Karpas-422 (cell line): ENCODE results near the gene MGA. TPM values are rescaled to one million over a fixed set of nuclear protein-coding genes. Genes with fewer than 3 reads are reported as not detected.

ENCODE experiments used
- DNase-seq: peaks from one replicate; pipeline ENCODE4 v3.0.0-alpha.2; 2015
- H2AFZ ChIP-seq: fragments of 200-600 bp; sonication (generic); 2 replicates; pipeline ENCODE4 v1.6.1; 2014; ENCODE audit warnings: antibody characterized with exemption, low read length, mixed read lengths
- H3K27ac ChIP-seq: fragments of 200-600 bp; sonication (generic); 2 replicates; pipeline ENCODE4 v1.5.1; 2014; ENCODE audit warnings: mild to moderate bottlenecking, low read length, moderate library complexity
- H3K27me3 ChIP-seq: fragments of 200-600 bp; sonication (generic); 2 replicates; pipeline ENCODE4 v1.6.1; 2014; ENCODE audit warnings: low read length, mixed read lengths
- H3K36me3 ChIP-seq: fragments of 200-600 bp; sonication (generic); 2 replicates; pipeline ENCODE4 v1.6.1; 2014; ENCODE audit warnings: low read length, mixed read lengths; ENCODE audit not compliant: insufficient read depth
- H3K4me1 ChIP-seq: fragments of 200-600 bp; sonication (generic); 2 replicates; pipeline ENCODE4 v1.6.1; 2014; ENCODE audit warnings: mild to moderate bottlenecking, low read length, mixed read lengths
- H3K4me2 ChIP-seq: fragments of 200-600 bp; sonication (generic); 2 replicates; pipeline ENCODE4 v1.6.1; 2014; ENCODE audit warnings: low read length, low read depth, mild to moderate bottlenecking; ENCODE audit not compliant: poor library complexity, severe bottlenecking
- H3K4me3 ChIP-seq: fragments of 200-600 bp; sonication (generic); 2 replicates; pipeline ENCODE4 v1.5.1; 2014; ENCODE audit warnings: mild to moderate bottlenecking, antibody characterized with exemption, low read length, mixed read lengths
- H3K79me2 ChIP-seq: fragments of 200-600 bp; sonication (generic); 2 replicates; pipeline ENCODE4 v1.6.1; 2014; ENCODE audit warnings: mild to moderate bottlenecking, low read length, mixed read lengths
- H3K9ac ChIP-seq: fragments of 200-600 bp; sonication (generic); 2 replicates; pipeline ENCODE4 v1.6.0; 2014; ENCODE audit warnings: low read length
- H3K9me2 ChIP-seq: fragments of 200-600 bp; sonication (generic), shearing (Covaris generic); replicated peaks from 2 replicates; pipeline ENCODE4 v1.6.0; 2014; ENCODE audit warnings: mild to moderate bottlenecking, low read length, moderate library complexity; ENCODE audit not compliant: insufficient read depth
- H3K9me3 ChIP-seq: fragments of 300-700, 200-600 bp; sonication (generic); 2 replicates; pipeline ENCODE4 v1.6.1; 2014; ENCODE audit warnings: low read length, mixed read lengths
- H4K20me1 ChIP-seq: fragments of 200-600 bp; sonication (generic); 2 replicates; pipeline ENCODE4 v1.6.1; 2014; ENCODE audit warnings: mild to moderate bottlenecking, antibody characterized with exemption, low read length, low read depth; ENCODE audit not compliant: insufficient read depth
- total RNA-seq: library from RNA; depleted of rRNA; stranded (reverse); fragments of >200 nt; shearing (Covaris generic); gene quantifications from 2 replicates; pipeline ENCODE4 v1.2.3, GENCODE V29; 2014; ENCODE audit warnings: low replicate concordance

The MGA gene
- total RNA-seq, 1 experiment from 2014 or later, result 68.1 TPM

GRCh38 chr15:41683955-41684354, 23.8 kb downstream of the MGA start:
- DNase-seq, result no peak
- Histone ChIP-seq H2AFZ (no peak overlapping the region), H3K4me3 (no peak overlapping the region), H3K9me2 (no peaks in the 10 kb centered on the region), H3K27me3 (no peaks in the 10 kb centered on the region), H3K4me2 (no peak overlapping the region), H3K27ac (no peak overlapping the region), H3K79me2 (peaks cover 99% of the 10 kb centered on the region), H3K9me3 (no peaks in the 10 kb centered on the region), H4K20me1 (peaks cover 11% of the 10 kb centered on the region; the same call in 1 of the 2 replicates), H3K9ac (no peak overlapping the region), H3K4me1 (peaks cover 20% of the 10 kb centered on the region), H3K36me3 (peaks cover 9% of the 10 kb centered on the region; the same call in 1 of the 2 replicates)

- Histone ChIP-seq H3K4me1 (peaks cover 54% of the 10 kb centered on the region), H3K79me2 (peaks cover 98% of the 10 kb centered on the region), H3K36me3 (peaks cover 6% of the 10 kb centered on the region; the same call in 1 of the 2 replicates), H3K27ac (0 out of 2 replicates have a peak overlapping the region, but pooled peaks have one; percentile 5), H2AFZ (no peak overlapping the region), H3K27me3 (no peaks in the 10 kb centered on the region), H3K9ac (no peak overlapping the region), H3K4me2 (no peak overlapping the region), H3K9me2 (no peaks in the 10 kb centered on the region), H3K4me3 (no peak overlapping the region), H4K20me1 (0 out of 2 replicates have a peak, but pooled peaks cover 6% of the 10 kb centered on the region), H3K9me3 (no peaks in the 10 kb centered on the region)
- DNase-seq, result no peak
These were observed 28.5 kb downstream of the MGA start for GRCh38 chr15:41688671-41689070.

DNA sequence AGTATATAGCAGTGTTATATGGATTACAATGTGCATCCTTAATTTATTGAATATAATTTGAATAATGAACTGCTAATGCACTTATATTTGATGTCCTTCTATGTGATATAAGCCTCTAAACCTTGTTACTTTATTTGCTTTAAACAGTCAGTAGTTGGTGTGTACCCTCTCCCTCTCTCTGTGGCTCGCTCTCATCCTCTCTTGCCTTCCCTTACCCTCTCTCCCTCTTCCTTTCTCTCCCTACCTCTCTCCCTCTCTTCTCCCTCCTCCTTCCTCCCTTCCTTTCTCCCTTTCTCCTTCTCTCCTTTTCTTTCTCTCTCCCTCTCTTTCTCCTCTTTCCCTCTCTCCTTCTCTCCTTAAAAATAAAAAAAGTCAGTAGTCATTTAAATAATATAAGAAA, 28.9 kb downstream of the MGA start:
- Histone ChIP-seq H3K79me2 (peaks cover 98% of the 10 kb centered on the region), H3K4me2 (no peak overlapping the region), H3K27ac (peak overlapping the region; percentile 5; the same call in 1 of the 2 replicates), H4K20me1 (0 out of 2 replicates have a peak, but pooled peaks cover 6% of the 10 kb centered on the region), H3K9me3 (no peaks in the 10 kb centered on the region), H3K9me2 (no peaks in the 10 kb centered on the region), H2AFZ (no peak overlapping the region), H3K36me3 (peaks cover 6% of the 10 kb centered on the region; the same call in 1 of the 2 replicates), H3K9ac (no peak overlapping the region), H3K4me3 (no peak overlapping the region), H3K27me3 (no peaks in the 10 kb centered on the region), H3K4me1 (peaks cover 54% of the 10 kb centered on the region)
- no peak for DNase-seq

DNA sequence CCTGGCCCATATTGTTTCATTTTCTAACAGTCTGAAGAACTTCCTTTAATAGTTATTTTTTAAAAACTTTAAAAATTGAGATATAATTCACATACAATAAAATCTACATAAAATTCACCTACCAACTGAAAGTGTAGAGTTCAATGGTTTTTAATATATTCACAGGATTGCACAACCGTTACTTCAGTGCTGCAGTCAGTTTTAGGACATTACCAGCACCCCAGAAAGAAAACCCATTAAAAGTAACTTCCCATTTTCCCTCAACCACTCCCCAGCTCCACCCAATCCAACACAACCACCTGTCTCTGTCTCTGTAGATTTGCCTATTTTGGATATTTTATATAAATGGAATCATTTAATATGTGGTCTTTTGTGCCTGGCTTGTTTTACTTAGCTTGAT, 29.6 kb downstream of the MGA start:
- Histone ChIP-seq H3K27me3 (no peaks in the 10 kb centered on the region), H3K36me3 (peaks cover 6% of the 10 kb centered on the region; the same call in 1 of the 2 replicates), H3K79me2 (peaks cover 98% of the 10 kb centered on the region), H3K4me1 (peaks cover 56% of the 10 kb centered on the region), H4K20me1 (0 out of 2 replicates have a peak, but pooled peaks cover 6% of the 10 kb centered on the region), H3K9me2 (no peaks in the 10 kb centered on the region), H3K4me2 (peak overlapping the region; percentile 2), H3K9me3 (no peaks in the 10 kb centered on the region), H3K4me3 (no peak overlapping the region), H3K27ac (peak overlapping the region; percentile 18; the same call in 1 of the 2 replicates), H3K9ac (no peak overlapping the region), H2AFZ (no peak overlapping the region)
- DNase-seq, result peak; percentile 51

- DNase-seq, result no peak
- H3K4me1 ChIP-seq, result peaks cover 64% of the 10 kb centered on the region
- H3K27ac ChIP-seq, result peak overlapping the region; percentile 21; the same call in 1 of the 2 replicates
- H3K4me3 ChIP-seq, result no peak overlapping the region
- H3K27me3 ChIP-seq, result no peaks in the 10 kb centered on the region
- H4K20me1 ChIP-seq, result 0 out of 2 replicates have a peak, but pooled peaks cover 6% of the 10 kb centered on the region
- H3K9me2 ChIP-seq, result no peaks in the 10 kb centered on the region
- peaks cover 98% of the 10 kb centered on the region for H3K79me2 ChIP-seq
- H3K36me3 ChIP-seq, result no peaks in the 10 kb centered on the region
- H3K4me2 ChIP-seq, result no peak overlapping the region
- H3K9ac ChIP-seq, result no peak overlapping the region
- H2AFZ ChIP-seq, result no peak overlapping the region
- H3K9me3 ChIP-seq, result no peaks in the 10 kb centered on the region
These were observed 30.4 kb downstream of the MGA start for GRCh38 chr15:41690636-41691035.

DNA sequence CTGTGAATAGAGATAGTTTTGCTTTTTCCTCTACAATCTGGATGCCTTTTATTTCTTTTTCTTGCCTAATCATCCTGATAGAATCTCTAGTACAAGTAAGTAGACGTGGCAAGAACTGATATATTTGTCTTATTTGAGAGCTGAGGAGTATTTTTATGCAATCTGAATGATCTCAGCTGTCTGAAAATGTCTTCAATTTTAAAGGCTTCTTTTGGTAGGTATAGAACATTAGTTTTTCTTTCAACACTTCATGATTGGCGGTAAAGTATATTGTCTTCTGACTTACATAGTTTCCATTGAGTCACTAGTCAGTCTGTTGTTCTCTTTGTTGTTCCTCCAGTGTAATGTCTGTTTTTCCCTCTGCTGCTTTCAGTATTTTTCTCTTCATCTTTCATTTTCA, 31.3 kb downstream of the MGA start:
- Histone ChIP-seq H4K20me1 (0 out of 2 replicates have a peak, but pooled peaks cover 6% of the 10 kb centered on the region), H3K4me2 (peak overlapping the region; percentile 25), H3K79me2 (peaks cover 99% of the 10 kb centered on the region), H3K9me2 (no peaks in the 10 kb centered on the region), H3K36me3 (peaks cover 3% of the 10 kb centered on the region; the same call in 1 of the 2 replicates), H3K9me3 (no peaks in the 10 kb centered on the region), H3K4me1 (peaks cover 73% of the 10 kb centered on the region), H3K27me3 (no peaks in the 10 kb centered on the region), H2AFZ (no peak overlapping the region), H3K9ac (no peak overlapping the region), H3K27ac (peak overlapping the region; percentile 38), H3K4me3 (no peak overlapping the region)
- no peak for DNase-seq

DNA sequence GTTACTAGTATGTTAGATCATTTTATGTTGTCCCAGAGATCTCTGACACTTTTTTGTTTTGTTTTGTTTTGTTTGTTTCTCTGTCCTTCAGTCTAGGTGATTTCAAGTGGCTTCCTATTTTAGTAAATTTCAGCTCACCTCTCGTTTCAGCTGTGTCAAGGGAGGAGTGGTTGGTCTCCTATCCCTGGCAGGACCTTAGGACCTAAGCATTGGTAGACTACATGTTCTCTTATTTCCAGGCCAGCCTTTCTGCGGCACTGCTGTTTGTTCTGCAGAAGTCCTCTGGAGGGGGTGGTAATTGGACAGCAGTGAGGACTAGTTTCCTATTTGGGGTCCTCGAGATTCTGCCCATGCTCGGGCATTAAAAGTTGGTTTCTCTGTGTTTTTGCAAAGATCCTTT, 31.8 kb downstream of the MGA start:
- Histone ChIP-seq H3K36me3 (peaks cover 9% of the 10 kb centered on the region; the same call in 1 of the 2 replicates), H3K9me3 (no peaks in the 10 kb centered on the region), H3K9me2 (no peaks in the 10 kb centered on the region), H2AFZ (no peak overlapping the region), H4K20me1 (0 out of 2 replicates have a peak, but pooled peaks cover 6% of the 10 kb centered on the region), H3K79me2 (peaks cover 99% of the 10 kb centered on the region), H3K27ac (peak overlapping the region; percentile 38), H3K9ac (no peak overlapping the region), H3K4me3 (no peak overlapping the region), H3K27me3 (no peaks in the 10 kb centered on the region), H3K4me1 (peaks cover 77% of the 10 kb centered on the region), H3K4me2 (no peak overlapping the region)
- DNase-seq, result no peak

DNA sequence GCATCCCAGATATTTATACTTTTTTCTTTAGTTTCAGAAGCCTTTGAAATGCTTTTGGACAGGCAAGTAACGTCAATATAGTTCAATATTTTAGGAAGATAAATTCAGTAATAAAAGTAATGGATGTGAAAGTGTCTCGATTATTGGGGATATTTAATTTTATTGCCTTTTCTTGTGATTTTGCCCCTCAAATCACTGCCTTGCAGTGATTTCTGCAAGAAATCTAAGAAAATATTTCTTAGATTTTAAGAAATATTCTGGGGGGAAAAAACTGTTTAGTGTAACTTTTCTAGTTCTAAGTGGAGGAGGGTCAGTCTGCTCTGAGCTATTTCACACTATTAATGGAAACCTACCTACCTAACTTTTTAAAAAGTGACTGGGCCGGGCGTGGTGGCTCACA, 33.6 kb downstream of the MGA start:
- no peak overlapping the region for H3K4me2 ChIP-seq
- peaks cover 77% of the 10 kb centered on the region for H3K4me1 ChIP-seq
- DNase-seq, result no peak
- peaks cover 99% of the 10 kb centered on the region for H3K79me2 ChIP-seq
- no peaks in the 10 kb centered on the region for H3K9me3 ChIP-seq
- H3K4me3 ChIP-seq, result no peak overlapping the region
- no peaks in the 10 kb centered on the region for H3K27me3 ChIP-seq
- no peaks in the 10 kb centered on the region for H3K9me2 ChIP-seq
- no peak overlapping the region for H3K9ac ChIP-seq
- H4K20me1 ChIP-seq, result 0 out of 2 replicates have a peak, but pooled peaks cover 6% of the 10 kb centered on the region
- peaks cover 10% of the 10 kb centered on the region; the same call in 1 of the 2 replicates for H3K36me3 ChIP-seq
- no peak overlapping the region for H2AFZ ChIP-seq
- H3K27ac ChIP-seq, result no peak overlapping the region
